Suppressor macrophage treated with lipopolysaccharide for 4 hours (primary cell): Measurements from ENCODE around the gene BEST4.
A peak's percentile ranks its signal among the peaks of the same experiment; 100 is the strongest.
"Not testable (repeated sequence)": the region's sequence is repeated elsewhere in the genome, so short reads cannot be mapped to it uniquely, and the experiment has no call there.

Source experiments
- DNase-seq: peaks from one replicate; pipeline ENCODE4 v3.0.0-alpha.2; 2020

BEST4 gene

DNA sequence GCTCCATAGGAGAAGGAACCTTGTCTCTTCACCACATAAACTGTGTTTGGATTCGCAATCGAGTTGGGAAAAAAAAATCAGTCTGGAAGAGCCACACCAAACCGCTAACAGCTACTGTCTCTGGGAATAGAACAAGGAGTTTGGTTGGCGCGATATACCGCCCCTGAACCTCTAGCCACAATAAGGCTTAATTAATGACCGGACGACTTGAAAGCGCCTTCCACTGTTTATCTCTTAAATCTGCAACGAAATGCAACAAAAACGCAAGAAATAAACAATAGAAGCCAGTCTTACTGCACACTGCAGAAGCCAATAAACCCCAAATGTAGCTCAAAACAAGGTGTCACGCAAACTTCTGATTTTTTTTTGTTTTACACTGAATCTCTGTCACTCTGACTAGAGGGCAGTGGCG is 31.2 kb upstream of the BEST4 start:
- no peak for DNase-seq

DNA sequence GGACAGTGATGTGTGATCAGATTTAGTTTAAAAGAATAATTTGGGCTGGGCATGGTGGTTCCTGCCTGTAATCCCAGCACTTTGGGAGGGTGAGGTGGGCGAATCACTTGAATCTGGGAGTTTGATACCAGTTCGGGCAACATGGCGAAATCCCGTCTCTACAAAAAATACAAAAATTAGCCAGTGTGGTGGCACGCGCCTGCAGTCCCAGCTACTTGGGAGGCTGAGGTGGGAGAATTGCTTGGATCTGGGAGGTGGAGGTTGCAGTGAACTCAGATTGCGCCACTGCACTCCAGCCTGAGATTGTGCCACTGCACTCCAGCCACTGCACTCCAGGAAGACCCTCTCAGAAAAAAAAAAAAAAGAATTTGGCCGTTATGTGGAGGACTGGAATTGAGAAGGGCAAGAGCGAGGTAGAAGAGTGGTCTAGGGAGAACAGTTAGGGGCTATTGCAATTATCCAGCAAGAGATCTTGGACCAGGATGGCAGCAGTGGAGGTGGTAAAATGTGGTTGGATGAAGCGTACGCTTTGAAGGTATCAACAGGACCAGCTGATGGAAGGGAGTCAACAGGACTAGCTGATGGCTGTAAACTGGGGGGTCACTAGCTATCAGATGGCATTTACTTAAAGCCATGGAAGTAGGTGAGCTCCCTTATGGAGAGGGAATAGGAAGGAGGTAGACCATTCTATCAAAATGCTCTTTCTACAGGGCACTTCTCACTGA is 30.0 kb upstream of the BEST4 start:
- no peak for DNase-seq

GRCh38 chr1:44817307-44817706 is 29.3 kb upstream of the BEST4 start:
- no peak for DNase-seq

DNA sequence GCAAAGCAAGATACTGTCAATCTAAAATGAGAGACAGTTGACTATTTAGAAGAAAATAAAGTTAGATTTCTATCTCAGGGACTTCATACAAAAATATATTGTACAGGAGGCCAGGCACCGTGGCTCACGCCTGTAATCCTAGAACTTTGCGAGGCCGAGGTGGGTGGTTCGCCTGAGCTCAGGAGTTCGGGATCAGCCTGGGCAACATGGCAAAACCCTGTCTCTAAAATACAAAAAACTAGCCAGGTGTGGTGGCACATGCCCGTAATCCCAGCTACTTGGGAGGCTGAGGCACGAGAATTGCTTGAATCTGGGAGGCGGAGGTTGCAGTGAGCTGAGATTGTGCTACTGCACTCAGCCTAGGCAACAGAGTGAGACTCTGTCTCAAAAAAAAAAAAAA is 28.0 kb upstream of the BEST4 start:
- DNase-seq, result not testable (repeated sequence)

- DNase-seq, result no peak
Observed at GRCh38 chr1:44812822-44813543, 25.0 kb upstream of the BEST4 start.

- no peak for DNase-seq
Observed at GRCh38 chr1:44811234-44811633, 23.3 kb upstream of the BEST4 start.

- not testable (repeated sequence) for DNase-seq
Observed at GRCh38 chr1:44810762-44811105, 22.8 kb upstream of the BEST4 start.

GRCh38 chr1:44810101-44810761 is 22.3 kb upstream of the BEST4 start:
- peak; percentile 46 for DNase-seq

DNA sequence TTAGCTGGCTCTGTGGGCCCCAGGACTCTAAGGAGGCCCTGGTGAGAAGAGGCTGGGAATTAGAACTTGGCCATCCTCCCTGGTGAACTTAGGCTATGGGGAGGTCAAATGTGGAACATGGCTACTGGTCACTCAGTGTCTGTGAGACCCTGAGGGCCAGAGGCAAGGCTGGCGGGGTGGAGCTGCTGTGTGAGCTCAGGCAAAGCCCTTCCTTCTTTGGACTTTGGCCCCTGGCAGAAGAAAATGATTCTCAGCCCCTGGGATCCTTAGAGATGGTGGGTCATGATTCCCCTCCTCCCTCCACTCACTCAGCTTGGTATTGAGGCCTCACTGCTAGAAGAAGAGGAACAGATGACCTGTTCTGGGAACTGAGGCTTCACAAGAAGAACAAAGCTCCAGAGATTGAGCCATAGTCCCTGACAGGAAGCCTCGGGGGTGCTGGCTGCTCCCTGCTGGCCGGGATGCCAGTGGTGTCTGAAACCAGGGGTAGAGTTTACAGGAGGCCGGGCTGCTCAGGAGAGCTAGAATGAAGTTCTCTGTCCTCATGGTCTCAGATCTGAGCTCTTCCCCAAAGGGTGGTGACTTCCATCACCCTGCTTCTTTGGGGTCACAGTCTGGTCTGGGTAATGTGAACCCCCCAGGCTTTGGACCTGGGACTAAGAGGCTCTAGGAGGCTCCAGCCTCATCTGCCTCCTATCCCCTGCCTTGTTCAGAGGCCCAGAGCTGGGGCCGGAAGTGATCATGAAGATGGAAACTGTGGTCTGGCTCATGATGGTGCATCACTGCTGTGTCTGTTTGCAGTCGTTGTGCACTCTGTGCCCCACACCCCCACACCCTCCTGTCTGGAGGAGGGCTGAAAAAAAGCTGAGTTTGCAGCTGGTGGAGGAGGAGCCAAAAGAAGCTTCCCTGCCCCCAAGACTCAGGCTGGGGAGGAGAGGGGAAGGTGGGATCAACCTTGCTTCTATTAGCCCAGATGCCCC is 21.3 kb upstream of the BEST4 start:
- peak; percentile 91 for DNase-seq

DNA sequence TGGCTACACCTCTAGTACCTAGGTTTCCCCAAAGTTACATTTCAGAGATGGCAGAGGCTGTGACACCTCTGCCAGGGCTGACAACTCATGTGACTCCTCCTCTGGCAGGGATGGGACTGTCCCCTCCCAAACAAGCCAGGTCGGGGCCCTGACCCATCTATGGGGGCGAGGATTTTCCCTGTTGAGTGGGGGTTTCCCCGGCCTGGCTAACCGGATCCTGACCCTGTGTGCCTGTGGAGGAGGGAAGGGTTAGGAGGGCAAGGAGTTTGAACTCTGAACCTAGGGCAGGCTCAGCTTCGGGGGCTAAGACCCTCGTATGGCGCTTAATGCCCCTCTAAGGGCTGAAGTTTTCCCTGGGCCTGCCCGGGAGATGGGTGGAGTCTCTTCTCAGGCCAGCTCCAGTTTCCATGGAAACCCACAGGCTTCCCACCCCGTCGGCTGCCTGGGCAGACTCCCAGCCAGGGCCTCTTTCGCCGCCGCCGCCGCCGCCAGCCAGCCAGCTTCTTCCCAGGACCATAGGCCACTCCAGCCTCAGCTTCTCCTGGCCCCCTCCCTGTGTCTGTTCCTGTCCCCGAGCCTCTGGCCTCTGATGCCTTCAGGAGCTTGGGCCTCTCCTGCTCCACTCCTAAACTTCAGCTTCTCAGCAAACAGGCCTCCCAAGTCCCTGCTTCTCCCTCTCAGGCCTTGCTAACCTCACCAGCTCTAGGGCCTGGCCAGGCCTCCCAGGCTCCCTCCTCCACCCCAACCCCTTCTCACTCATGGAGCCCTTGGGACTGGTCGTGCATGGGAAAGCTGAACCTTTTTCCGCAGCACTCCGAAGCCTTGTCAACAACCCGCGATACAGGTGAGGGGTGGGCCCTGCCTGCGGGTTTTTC is 20.3 kb upstream of the BEST4 start, which contains the start of gene BTBD19:
Gene BTBD19 (plus strand): TSS at position 461 of the 875 bp plus-strand sequence. CDS start 298 bp downstream, at position 759.
- DNase-seq, result peak; percentile 94

DNA sequence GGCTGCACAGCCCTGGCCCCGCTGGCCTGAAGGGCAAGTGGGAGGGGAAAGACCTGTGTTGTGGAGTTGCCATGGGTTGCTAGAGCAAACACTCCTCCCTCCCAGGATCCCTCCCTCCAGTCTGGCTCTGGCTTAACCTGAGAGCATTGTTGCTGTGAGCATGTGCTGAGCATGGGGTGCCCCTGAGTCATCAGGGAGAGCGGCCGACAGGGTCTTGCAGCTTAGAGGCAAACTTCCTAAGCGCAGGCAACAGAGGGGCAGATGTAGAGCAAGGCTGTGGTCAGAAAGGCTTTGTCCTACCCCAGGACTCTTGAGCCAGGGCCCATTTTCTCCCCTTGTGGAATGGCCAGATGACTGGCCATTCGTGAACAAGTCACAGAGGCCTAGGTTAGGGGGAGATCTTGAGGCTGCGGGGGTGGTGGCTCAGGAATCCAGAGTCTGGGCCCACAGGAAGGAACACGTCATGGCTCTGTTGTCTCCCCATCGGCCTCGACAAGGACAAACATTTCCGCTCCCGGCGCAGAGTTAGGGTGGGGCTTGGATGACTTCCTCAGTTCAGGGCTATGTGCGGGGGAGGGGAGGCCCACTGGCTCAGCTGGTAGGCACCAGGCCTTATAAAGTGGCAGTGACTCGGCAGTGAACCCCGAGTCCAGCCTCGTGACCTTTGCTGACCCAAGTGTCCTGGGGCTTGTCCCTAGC is 19.5 kb upstream of the BEST4 start:
- peak; percentile 98 for DNase-seq

GRCh38 chr1:44806704-44807363 is 18.9 kb upstream of the BEST4 start, which contains the start of gene DYNLT4:
DYNLT4 (minus strand) TSS chr1:44807351; CDS start chr1:44806668, 683 bp downstream.
- no peak for DNase-seq

GRCh38 chr1:44806025-44806703 is 18.2 kb upstream of the BEST4 start:
- no peak for DNase-seq

DNA sequence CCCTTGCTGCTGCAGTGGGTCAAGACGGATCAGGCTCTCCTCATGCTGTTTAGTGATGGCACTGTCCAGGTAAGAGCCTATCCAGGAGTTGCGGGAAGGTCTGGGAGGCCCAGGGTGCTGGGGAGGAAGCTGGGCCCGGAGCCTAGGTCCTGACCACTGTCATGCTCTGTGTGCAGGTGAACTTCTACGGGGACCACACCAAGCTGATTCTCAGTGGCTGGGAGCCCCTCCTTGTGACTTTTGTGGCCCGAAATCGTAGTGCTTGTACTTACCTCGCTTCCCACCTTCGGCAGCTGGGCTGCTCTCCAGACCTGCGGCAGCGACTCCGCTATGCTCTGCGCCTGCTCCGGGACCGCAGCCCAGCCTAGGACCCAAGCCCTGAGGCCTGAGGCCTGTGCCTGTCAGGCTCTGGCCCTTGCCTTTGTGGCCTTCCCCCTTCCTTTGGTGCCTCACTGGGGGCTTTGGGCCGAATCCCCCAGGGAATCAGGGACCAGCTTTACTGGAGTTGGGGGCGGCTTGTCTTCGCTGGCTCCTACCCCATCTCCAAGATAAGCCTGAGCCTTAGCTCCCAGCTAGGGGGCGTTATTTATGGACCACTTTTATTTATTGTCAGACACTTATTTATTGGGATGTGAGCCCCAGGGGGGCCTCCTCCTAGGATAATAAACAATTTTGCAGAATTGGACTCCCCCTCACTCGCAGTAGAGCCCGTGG is 17.5 kb upstream of the BEST4 start:
- no peak for DNase-seq

- DNase-seq, result no peak
Observed at GRCh38 chr1:44803312-44804095, 15.5 kb upstream of the BEST4 start.

DNA sequence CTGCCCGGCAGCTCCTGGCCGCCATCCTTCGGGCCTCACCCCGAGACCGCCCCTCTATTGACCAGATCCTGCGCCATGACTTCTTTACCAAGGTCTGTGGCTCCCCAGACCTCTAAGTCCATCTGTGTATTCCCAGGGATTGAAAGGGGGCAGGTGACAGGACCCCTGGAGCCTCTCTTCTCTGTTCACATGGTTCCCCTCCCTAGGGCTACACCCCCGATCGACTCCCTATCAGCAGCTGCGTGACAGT is 15.0 kb upstream of the BEST4 start:
- DNase-seq, result no peak

- no peak for DNase-seq
Observed at GRCh38 chr1:44802306-44803061, 14.5 kb upstream of the BEST4 start.
